HepG2 (cell line): ENCODE data around the gene EGLN2. TPM values are rescaled to one million over a fixed set of nuclear protein-coding genes. Genes with fewer than 3 reads are reported as not detected.

Experiments used
- AGO1 ChIP-seq: fragments of 200-400 bp; formaldehyde crosslinking; IDR thresholded peaks from 2 replicates; pipeline ENCODE4 v1.6.1; 2017; ENCODE audit warnings: mild to moderate bottlenecking, low read depth, low read length, moderate library complexity; ENCODE audit not compliant: poor library complexity, severe bottlenecking
- DMTF1 ChIP-seq: sonication (generic); formaldehyde crosslinking; IDR thresholded peaks from 2 replicates; pipeline ENCODE4 v1.4.0; 2020; ENCODE audit warnings: mild to moderate bottlenecking, missing genetic modification reagents
- FOXM1 ChIP-seq: sonication (generic); formaldehyde crosslinking; IDR thresholded peaks from 2 replicates; pipeline ENCODE4 v1.5.0; 2020; ENCODE audit warnings: missing genetic modification reagents
- HOXD1 ChIP-seq: sonication (generic); formaldehyde crosslinking; IDR thresholded peaks from 2 replicates; pipeline ENCODE4 v1.5.0; 2020; ENCODE audit warnings: missing genetic modification reagents
- KLF12 ChIP-seq: sonication (generic); formaldehyde crosslinking; IDR thresholded peaks from 2 replicates; pipeline ENCODE4 v1.4.0; 2020; ENCODE audit warnings: missing genetic modification reagents, borderline replicate concordance
- MAFF ChIP-seq: IDR thresholded peaks from 2 replicates; pipeline ENCODE4 v1.6.1; 2011; ENCODE audit warnings: low read depth, low read length, improper control_type of control experiment
- MIXL1 ChIP-seq: IDR thresholded peaks from 2 replicates; pipeline ENCODE4 v1.6.1; 2016
- MYC ChIP-seq: sonication (generic); formaldehyde crosslinking; IDR thresholded peaks from 2 replicates; pipeline ENCODE4 v1.9.0; 2021; ENCODE audit warnings: missing genetic modification reagents, borderline replicate concordance
- NCOR1 ChIP-seq: fragments of 200-600 bp; sonication (generic); IDR thresholded peaks from 2 replicates; pipeline ENCODE4 v1.7.0; 2017; ENCODE audit warnings: antibody characterized with exemption, low read length, borderline replicate concordance
- ONECUT2 ChIP-seq: sonication (generic); formaldehyde crosslinking; IDR thresholded peaks from 2 replicates; pipeline ENCODE4 v1.4.0; 2020; ENCODE audit warnings: missing genetic modification reagents
- SUZ12 ChIP-seq: fragments of 150-350 bp; IDR thresholded peaks from 2 replicates; pipeline ENCODE4 v1.6.1; 2014; ENCODE audit warnings: low read depth, low read length
- TOE1 ChIP-seq: sonication (generic); formaldehyde crosslinking; IDR thresholded peaks from 2 replicates; pipeline ENCODE4 v1.4.0; 2020; ENCODE audit warnings: mild to moderate bottlenecking, missing genetic modification reagents
- XBP1 ChIP-seq: sonication (generic); formaldehyde crosslinking; IDR thresholded peaks from 2 replicates; pipeline ENCODE4 v1.5.0; 2020; ENCODE audit warnings: missing genetic modification reagents
- ZBTB25 ChIP-seq: IDR thresholded peaks from 2 replicates; pipeline ENCODE4 v1.6.1; 2018; ENCODE audit warnings: missing genetic modification reagents
- ZBTB38 ChIP-seq: sonication (generic); formaldehyde crosslinking; IDR thresholded peaks from 2 replicates; pipeline ENCODE4 v1.5.1; 2020; ENCODE audit warnings: mild to moderate bottlenecking, missing genetic modification reagents
- ZNF260 ChIP-seq: sonication (generic); formaldehyde crosslinking; IDR thresholded peaks from 2 replicates; pipeline ENCODE4 v1.4.0; 2020; ENCODE audit warnings: missing genetic modification reagents, low read depth, mild to moderate bottlenecking, borderline replicate concordance
- ZNF280D ChIP-seq: sonication (generic); formaldehyde crosslinking; IDR thresholded peaks from 2 replicates; pipeline ENCODE4 v1.5.1; 2020; ENCODE audit warnings: mild to moderate bottlenecking, missing genetic modification reagents
- ZNF558 ChIP-seq: sonication (generic); formaldehyde crosslinking; IDR thresholded peaks from 2 replicates; pipeline ENCODE4 v1.9.0; 2022; ENCODE audit warnings: mild to moderate bottlenecking, missing genetic modification reagents, borderline replicate concordance
- ZNF660 ChIP-seq: sonication (generic); formaldehyde crosslinking; IDR thresholded peaks from 2 replicates; pipeline ENCODE4 v1.5.1; 2020; ENCODE audit warnings: mild to moderate bottlenecking, low read depth, missing genetic modification reagents, borderline replicate concordance
- ZNF710 ChIP-seq: sonication (generic); formaldehyde crosslinking; IDR thresholded peaks from 2 replicates; pipeline ENCODE4 v1.5.0; 2020; ENCODE audit warnings: mild to moderate bottlenecking, missing genetic modification reagents, borderline replicate concordance
- ZNF713 ChIP-seq: sonication (generic); formaldehyde crosslinking; IDR thresholded peaks from 2 replicates; pipeline ENCODE4 v1.4.0; 2020; ENCODE audit warnings: mild to moderate bottlenecking, missing genetic modification reagents
- ZNF780A ChIP-seq: sonication (generic); formaldehyde crosslinking; IDR thresholded peaks from 2 replicates; pipeline ENCODE4 v1.8.0; 2022; ENCODE audit warnings: mild to moderate bottlenecking, missing genetic modification reagents, moderate library complexity
- polyA plus RNA-seq, 8 experiments: library from polyadenylated mRNA; depleted of rRNA in 3 of 8; stranded (reverse) in 7 of 8; unstranded in 1 of 8; fragments of >200 nt; fragmentation: Illumina TruSeq in 4 of 8; extraction: Trizol in 4 of 8; gene quantifications; 2 replicates each; pipeline versions ENCODE4 v1.2.1 to v1.2.3, GENCODE V29; 2011 to 2016; ENCODE audit warnings: low read depth in 4 of 8, missing spikeins in 1 of 8, mixed read lengths in 1 of 8; ENCODE audit not compliant: insufficient read depth in 1 of 8
- total RNA-seq, 5 experiments: library from RNA; depleted of rRNA; stranded (reverse); fragments of >200 nt; fragmentation: Illumina TruSeq; extraction: Trizol; gene quantifications; 2 replicates each; pipeline ENCODE4 v1.2.3, GENCODE V29; 2016; ENCODE audit warnings: low read depth in 1 of 5

The EGLN2 gene
- total and polyA plus RNA-seq, 2 of the 13 experiments (the other 11 are each of a cell fraction or from before 2014, with no cell fraction given), result 16.5 to 40.8 TPM

GRCh38 chr19:40797963-40798682 lies 868 bp upstream of the EGLN2 start (continued):
- peak; percentile 72; the same call in 1 of the 2 replicates for TF ChIP-seq ZNF710 (CRISPR knock-in tag)
- TF ChIP-seq MIXL1, result no peak; the same call in 1 of the 2 replicates
- no peak for TF ChIP-seq ZNF558 (CRISPR knock-in tag)
- TF ChIP-seq SUZ12, result no peak
- peak; percentile 45; the same call in 1 of the 2 replicates for TF ChIP-seq HOXD1
- peak; percentile 84 for TF ChIP-seq MYC (CRISPR knock-in tag)
- peak; percentile 39; the same call in 1 of the 2 replicates for TF ChIP-seq KLF12 (CRISPR knock-in tag)
- TF ChIP-seq ZNF780A, result no peak
- TF ChIP-seq ZBTB38 (CRISPR knock-in tag), result no peak; the same call in 1 of the 2 replicates
- no peak for TF ChIP-seq FOXM1 (CRISPR knock-in tag)
- TF ChIP-seq NCOR1, result 0 out of 2 replicates have a peak, but pooled peaks have one; percentile 42
- TF ChIP-seq ONECUT2 (CRISPR knock-in tag), result no peak
- TF ChIP-seq DMTF1, result 0 out of 2 replicates have a peak, but pooled peaks have one; percentile 56
- no peak for TF ChIP-seq ZNF713 (CRISPR knock-in tag)
- TF ChIP-seq TOE1 (CRISPR knock-in tag), result no peak; the same call in 1 of the 2 replicates
- TF ChIP-seq AGO1, result no peak
- peak; percentile 79; the same call in 1 of the 2 replicates for TF ChIP-seq ZBTB25 (CRISPR knock-in tag)
- no peak for TF ChIP-seq ZNF260 (CRISPR knock-in tag)
- TF ChIP-seq ZNF280D (CRISPR knock-in tag), result peak; percentile 87
- TF ChIP-seq ZNF660 (CRISPR knock-in tag), result no peak
- peak; percentile 65; the same call in 1 of the 2 replicates for TF ChIP-seq XBP1
- no peak for TF ChIP-seq MAFF
